Fibroblast of peridontal ligament (primary cell): ENCODE results near the gene ARHGDIA.
A peak's percentile ranks its signal among the peaks of the same experiment; 100 is the strongest.
"Not testable (repeated sequence)": the region's sequence is repeated elsewhere in the genome, so short reads cannot be mapped to it uniquely, and the experiment has no call there.

Experiments used
- DNase-seq: peaks from one replicate; pipeline ENCODE4 v3.0.0-alpha.2; 2010; ENCODE audit errors: extremely low read depth

The ARHGDIA gene

DNA sequence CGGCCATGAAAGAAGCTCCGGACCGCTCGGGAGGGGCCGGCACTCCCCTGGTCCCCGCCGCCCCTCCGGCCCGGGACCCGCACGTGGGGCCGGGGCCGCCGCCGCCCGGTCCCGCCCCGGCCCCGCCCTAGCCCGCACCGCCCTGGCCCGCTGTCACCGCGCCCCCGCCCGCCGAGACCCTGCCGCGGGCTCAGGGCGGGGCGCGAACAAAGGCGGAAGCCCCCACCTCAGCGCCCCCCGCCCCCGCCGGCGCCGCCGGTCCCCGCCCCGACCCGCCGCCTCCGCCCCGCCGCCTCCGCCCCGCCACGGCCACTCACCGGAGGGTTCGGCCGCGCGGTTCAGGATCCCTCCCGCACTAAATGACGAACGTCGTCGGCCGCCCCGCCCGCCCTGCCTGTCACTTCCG, at the start of gene ARHGDIA:
TSS of gene ARHGDIA (minus strand) at position 357 of the 406 bp plus-strand sequence. CDS start 1,407 bp downstream, outside the sequence.
- DNase-seq = no peak

DNA sequence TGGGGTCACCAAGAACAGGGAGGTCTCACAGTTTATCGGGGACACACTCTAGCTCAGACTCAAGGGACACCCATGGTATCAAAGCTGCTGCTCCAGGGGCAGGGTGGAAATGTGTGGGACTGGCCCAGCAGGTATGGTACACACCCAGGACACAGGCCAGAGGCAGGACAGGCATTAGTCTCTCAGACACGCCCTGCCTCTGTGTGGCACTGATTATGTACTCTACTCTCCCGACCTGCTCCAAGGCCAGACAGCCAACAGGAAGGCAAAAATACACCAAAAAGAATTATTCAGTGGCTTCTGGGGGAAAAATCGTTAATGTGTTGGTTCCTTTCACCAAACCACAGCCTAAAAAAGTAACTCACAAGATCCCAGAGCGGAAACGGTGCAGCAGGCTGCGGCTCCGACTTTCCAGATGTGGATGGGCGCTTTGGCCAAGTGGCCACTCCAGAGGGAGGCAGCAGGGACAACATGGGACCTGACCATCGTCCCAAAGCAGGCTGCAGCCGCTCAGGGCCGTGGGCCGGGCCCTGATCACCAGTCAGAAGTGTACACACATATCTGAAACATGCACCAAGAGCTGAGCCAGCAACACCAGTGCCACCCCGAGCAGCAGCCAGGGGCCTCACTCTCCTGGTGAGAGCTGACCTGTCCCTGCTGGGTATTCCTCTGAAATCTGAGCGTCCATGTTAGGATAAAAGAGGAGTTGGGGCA, 47.9 kb upstream of the ARHGDIA start:
- DNase-seq = no peak

DNA sequence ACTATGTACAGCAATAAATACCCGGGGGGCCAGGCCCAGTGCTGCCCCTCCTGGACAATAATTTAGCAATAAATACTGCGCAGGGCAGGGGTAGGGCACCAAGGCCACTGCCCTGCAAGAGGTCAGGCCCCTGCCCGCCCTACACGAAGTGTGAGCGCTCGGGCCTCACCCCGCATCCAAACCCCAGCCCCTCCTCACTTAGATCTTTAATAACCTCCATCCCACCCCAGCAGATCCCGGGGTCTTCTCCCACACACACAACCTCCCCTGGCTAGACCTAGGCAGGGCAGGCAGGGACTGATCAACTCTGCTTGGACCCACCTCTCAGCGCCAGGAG, 47.2 kb upstream of the ARHGDIA start:
- not testable (repeated sequence) for DNase-seq

DNA sequence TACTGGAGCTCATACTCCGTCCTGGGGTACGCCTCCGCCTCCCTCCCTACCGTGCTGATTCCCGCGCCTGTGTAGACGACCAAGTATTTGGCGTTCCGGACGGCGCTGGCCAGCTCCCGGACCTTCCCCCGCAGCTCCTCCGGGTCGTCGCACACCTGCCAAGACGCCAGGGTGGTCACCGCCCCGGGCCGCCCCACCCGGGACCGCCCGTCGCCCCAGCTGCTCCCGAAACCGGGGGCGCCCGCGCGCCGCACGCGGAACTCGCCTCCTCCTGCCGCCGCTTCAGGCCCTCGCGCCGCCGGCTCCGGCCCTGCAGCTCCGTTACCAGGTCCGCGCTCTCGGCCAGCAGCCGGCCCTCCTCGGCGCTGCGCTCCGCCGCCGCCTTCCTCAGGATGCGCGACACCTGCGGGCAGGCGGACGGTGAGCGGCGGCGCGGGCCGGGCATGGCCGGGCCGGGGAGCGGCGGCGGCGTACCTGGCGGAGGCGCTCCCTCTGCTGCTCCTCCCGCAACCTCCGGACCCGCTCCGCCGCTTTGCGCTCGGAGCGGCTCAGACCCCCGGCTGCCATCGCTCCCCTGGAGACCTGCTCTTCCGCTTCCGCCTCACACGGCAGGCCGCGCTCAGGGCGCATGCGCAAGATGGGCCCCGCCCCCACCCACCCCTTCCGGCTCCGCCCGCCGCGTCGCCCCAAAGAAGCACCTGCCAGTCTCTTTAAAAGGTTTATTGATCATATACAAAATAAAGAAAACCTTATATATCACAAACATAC, 46.6 kb upstream of the ARHGDIA start, which contains the start of gene SIRT7:
TSS of gene SIRT7 (minus strand) at position 612 of the 768 bp plus-strand sequence. CDS start at position 567, 45 bp downstream.
- DNase-seq = peak; percentile 51

DNA sequence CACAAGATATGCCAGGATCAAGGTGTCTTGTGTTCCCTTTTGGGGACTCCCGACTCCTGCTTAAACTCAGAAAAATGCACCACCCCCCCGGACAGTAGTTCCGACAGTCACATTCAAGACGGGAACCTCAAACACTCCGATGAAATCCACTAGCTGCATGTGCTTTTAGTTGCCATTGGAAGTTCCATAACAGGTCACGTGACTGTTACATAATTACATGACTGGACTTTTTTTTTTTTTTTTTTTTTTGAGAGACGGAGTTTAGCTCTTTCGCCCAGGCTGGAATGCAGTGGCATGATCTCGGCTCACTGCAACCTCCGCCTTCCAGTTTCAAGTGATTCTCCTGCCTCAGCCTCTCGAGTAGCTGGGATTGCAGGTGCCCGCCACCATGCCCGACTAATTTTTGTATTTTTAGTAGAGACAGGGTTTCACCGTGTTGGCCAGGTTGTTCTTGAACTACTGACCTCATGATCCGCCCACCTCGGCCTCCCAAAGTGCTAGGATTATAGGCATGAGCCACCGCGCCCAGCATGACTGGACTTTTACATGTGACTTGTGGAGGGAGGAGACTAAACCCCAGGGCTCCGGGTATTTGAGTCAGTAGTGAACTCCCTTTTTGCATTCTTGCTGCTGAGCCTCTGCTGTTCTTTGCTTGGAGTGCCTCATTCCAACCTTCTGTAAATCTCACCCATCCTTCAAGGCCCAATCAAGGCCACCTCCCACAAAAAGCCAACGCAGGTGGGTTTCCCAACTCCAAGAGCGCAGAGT, 45.3 kb upstream of the ARHGDIA start:
- peak; percentile 69 for DNase-seq

DNA sequence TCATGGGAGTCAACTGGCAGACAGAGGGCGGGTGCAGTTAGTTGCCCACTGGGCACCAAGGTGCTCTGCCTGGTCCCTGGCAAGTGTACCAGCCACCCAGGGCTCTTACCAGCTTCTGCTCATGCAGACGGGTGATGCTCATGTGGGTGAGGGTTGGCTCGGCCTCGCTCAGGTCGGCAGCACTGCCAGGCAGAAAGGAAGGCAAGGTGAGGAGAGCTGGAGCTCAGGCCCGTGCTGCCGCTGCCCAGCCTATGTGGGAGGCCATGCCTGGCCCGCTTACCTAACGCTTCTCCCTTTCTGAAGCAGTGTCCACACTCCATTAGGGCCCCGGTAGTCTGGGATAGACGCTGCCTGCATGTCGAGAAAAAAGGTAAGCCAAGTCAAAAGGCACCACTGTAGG, 44.2 kb upstream of the ARHGDIA start:
- DNase-seq = no peak

DNA sequence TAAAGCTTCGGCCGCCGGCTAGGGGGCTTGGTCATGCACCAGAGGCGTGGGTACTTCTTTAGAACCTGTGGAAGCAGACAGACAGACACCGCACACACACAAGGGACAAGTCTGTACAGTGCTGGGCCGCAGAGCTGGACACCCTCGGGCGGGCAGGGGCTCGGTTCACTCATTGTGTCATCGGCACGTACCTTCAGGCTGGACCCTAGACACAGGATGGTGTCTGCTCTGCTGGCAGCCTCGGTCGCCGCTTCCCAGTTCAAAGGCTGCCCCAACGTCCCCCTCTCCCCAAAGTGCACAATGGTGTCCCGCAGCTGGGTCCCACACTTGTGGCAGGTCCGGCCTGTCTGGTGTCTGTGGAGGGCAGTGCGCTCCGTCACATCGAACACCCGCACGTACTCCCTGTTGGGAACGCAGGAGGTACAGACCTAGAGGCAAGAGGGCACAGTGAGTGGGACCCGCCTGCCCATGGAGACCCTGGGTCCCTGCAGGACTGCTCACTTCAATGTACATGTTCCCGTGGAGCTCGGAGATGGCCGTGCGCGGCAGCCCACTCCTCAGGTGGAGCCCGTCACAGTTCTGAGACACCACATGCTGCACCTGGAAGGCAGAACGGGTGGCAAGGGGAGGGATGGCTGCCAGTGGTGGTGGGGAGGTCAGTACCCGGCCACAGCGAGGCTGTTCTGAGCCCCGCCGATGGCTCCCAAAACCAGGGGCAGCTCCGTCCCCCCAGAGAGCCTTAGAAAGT, 43.1 kb upstream of the ARHGDIA start:
- no peak for DNase-seq

DNA sequence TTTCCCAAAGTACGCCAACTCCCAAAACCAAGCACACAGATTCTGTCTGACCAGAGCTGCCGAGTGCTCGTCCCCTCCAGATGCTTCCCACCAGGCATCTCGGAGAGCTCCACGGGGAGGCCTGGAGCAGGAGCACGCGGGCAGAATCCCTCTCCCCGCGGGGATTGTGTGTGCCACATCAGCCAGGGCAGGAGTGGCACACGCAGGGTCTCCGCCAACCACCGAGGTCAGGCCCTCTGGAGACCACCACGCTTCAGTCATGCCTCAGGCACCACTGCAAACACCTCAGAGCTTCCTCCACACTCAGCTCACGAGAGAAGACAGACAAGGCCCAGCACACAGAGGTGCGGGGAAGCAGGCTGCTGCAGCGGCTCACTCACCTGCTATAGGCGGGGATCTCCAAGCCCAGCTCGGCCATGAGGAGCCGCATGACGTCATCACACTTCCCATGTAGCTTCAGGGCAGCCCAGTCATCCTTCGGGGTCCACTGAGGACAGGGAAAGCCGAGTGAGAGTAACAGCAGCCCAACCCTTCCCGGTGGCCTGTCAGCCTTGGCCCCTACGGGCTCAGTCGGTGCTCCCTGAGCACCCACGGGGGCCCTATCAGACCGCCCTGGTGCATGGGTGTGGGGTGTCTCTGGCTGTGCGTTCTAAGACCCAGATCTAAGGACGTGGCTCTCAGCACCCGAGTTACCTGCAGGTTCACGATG, 42.4 kb upstream of the ARHGDIA start:
- no peak for DNase-seq

DNA sequence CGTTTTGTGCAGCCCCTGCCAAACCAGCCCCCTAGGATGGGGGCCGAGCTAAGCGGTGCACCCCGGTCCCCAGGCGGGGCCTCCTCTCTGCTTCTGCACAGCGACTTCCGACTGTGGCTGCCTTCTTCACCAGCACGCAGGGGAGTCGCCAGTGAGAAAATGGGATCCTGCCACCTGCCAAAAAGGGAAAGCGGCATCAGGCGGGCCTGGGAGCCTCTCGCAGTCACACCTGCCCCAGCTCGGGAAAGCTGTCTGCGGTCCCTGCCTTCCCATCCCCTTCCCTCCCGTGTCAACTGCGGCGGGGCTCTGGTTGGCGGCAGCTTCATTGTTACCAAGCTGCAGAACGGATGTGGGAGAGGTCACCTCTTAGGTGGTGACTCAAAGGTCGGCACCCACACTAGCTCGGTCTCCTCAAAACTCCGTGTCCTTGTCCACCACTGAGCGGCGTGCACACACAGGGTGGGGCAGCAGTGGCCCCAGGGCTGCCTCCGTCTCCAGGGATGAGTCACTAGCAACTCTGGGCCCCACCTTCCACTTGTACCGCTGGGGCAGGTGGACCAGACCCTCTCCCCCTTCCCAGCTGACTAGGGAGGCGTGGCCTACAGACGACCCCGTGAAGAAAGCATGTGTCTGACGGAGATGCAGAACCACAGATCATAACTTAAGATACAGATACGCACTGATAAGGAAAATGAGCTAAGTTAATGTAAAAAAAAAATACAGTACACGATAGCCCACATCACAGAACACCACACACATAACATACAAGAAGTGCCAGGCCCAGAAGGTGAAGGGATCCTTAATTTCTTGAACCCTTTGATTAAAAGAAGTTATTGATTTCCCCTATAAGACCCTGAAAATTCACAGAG, 41.5 kb upstream of the ARHGDIA start:
- DNase-seq = no peak

DNA sequence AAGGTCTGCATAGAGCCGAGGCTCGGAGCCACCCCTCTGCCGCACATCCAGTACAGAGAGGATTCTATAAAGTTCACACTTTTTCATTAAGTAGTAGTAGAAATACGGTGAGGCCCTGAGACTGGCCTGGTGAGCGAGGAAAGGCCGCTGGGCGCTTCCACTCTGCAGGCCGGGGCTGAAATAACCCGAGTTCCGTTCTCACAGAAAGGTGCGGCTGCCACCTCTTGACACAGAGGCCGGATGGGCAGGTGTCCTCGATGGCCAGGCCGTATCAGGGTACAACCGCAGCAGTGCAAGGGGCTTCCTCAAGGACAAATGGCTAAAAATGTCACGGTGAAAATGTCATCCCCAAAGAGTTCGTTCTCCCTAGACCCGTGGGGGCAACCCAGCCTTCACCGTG, 40.8 kb upstream of the ARHGDIA start:
- no peak for DNase-seq

DNA sequence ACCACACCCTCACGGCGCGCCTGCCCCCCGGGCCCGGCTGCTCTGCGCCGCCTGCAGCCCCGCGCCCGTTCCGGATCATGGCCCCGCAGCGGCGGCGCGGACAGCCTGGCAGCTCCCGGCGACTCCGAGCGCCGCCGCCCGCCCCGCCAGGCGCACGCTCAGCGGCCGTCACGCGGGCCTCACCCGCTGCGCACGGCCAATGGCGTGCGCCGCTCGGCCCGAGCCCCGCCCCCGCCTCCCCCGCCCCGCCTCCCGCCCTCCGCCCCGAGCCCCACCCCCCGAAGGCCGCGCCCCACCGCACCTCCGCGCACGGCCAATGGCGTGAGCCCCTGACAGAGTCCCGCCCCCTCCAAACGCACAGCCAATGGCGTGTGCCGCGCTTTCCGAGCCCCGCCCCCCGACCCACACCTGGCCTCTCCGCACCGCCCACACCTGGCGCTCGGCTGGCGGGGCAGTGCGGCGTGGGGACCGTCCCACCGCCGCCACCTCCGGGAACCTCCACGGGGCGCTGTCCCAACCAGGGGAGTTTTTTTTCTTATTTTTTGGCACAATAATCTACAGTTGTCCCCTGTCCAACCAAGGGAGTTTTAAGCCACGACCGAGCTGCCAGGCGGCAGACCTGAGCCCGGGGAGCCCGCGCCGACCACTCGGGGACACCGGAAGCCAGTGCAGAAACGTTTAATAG, 40.3 kb upstream of the ARHGDIA start, which contains the start of gene PCYT2:
TSS of gene PCYT2 (minus strand) at position 123 of the 685 bp plus-strand sequence. CDS start at position 79, 44 bp downstream.
- peak; percentile 68 for DNase-seq

DNA sequence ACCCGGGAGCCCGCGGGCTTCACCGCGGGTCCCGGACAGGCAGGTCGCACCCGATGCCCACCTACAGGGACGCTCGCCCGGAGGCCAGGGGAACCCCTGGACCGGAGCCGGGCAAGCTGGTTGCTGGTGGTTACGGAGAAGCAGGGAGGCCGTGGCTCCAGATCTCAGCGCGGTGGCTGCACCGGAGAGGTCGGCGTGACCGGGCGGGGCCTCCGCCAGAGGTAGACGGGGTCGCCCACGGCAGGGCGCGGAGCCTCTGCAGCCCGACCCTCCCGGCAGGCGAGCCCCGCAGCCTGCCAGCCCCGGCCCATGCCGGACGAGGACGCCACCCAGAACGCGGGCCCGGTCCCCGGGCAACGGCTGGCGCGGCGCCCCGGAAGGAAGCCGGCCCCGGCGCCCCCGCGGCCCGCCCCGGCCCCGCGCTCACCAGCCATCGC, 39.7 kb upstream of the ARHGDIA start:
- no peak for DNase-seq

DNA sequence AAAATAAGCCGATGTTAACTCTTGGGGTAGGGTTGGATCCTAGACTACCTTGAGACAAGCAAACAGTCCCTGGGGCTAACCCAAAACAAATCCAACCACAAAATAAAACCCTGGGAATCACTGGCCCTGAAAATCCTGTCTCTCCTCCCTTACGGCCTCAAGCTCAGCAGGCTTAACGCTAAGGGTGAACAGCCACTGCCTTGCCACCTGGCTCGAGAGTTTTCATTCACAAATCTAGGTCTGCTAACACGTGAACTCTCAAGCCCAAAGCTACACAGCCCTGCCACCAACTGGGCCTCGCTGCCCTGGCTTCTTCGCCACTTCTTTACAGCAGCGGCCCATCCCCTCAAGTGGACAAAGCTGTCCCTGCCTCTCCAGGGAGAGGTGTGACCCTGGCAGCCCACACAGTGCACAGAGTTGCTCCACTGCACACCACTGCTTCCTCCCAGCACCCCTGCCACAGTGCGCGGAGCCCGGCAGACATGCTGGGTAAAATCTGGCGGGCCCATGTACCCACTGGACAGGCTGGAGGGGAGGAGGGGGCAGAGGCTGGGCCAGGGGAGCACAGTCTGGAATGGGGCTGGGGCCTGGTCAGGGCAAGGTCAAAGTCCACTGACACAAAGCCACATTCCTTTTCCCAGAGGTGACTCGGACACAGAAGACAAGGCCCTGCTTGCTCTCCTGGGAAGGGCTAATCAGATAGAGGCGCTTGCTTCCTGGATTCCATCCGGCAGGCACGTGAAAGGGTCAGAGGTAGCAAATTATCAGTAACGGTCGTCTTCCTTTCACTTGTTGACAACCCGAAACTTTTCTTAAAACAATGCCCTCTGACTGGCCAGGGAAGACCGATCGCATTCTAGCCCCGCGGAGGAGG, 39.1 kb upstream of the ARHGDIA start:
- no peak for DNase-seq

DNA sequence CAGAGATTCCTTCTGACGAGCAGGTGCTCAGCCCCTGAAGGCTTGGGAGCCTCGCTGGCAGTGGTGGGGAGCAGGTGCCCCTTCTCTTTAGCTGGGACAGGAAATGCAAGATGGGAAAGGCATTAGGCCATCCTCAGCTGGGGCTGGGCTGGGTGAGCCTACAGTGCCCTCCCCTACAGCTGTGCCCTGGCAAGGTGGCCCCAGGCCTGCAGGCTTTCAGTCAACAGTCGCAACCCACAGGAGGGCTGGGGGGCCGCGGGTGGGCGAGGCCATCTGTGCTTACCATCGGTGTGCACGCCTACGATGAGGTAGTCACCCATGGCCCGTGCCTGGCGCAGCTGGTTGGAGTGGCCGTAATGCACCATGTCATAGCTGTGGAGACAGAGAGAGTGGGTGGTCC, 38.1 kb upstream of the ARHGDIA start:
- no peak for DNase-seq

DNA sequence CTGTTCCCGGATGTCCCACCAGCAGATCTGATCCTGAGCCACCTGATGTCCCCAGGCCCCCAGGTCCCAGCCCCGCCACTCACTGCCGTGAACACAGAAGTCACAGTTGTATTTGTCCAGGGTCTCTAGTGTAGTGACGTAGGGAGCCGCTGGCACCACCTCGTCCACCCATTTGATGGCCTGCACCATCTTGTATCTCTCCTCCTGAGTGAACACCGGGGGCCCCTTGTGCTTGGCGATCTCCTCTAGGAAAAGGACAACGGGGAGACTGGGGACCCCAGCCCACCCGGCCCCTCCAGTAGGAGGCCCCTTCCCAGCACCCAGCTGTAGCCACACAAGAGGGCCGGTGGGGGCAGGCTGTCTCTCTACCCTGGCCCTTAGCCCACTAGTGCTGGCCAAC, 37.7 kb upstream of the ARHGDIA start:
- DNase-seq = no peak

DNA sequence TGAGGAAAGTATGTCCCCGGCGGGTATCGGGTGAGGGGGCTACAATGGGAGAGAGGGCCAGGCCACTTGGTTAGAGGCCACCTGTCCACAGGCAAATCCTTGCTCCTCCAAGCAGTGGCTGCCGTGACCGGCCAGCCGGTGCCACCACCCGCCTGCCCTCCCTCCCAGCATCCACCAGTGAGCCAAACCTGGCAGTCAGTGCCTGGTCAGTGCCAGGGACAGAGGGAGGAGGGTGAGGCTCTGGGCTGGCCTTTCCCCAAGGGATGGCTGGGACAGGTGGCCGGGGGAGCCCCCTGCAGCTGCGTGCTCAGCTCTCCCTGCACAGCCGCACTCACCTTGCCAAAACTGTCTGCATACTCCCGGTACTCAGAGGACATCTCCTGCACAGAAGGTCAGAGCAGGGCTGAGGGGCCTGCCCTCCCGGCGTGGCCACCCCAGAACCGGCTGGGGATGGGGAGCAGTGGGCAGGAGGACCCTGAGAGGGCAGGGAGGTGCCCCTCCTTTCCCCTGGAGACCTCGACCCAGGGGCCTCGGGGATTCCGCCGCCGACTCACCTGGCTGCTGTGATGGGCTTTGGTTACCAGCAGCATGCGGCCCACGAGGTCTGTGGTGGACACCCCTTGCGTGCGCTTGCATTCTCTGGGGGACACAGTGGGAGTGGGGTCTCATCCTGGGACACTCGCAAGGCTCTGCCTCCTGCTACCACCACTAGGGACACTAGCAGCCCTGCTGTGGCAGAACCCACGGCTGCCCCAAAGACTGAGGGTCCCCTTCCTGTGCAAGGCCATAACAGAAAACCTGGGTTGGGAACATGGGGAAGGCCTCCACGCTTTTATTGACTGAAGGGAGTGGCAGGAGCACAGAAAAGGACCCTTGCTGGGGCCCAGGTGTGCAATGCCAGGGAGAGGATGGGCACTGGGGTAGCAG, 36.3 kb upstream of the ARHGDIA start:
- no peak for DNase-seq
